GM21526 (cell line): ENCODE data around the gene C12orf60.

Experiments
- ATAC-seq: cut with Tn5 transposase; IDR thresholded peaks from one replicate; pipeline ENCODE4 v1.9.1; 2021; ENCODE audit warnings: moderate library complexity; ENCODE audit not compliant: unreplicated experiment, low FRiP score

Gene C12orf60

DNA sequence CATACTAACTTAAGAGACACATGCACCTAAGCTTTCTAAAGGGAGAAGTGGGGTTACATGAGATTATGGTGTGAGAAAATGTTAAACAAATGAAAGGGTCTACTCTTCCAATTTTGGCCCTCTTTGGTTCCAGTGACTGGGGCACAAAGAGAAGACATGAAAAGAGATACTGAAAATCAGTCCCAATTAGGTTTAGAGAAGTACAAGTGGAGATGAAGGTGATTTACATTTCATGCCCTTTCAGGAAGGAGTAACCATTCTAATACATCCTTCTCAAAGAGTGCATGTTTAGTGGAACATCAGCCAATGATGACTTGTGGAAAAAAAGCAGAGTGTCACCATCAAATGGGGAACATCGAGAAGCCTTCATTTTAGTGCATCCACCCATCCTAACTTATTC lies 67.8 kb downstream of the C12orf60 start:
- ATAC-seq, result no peak

DNA sequence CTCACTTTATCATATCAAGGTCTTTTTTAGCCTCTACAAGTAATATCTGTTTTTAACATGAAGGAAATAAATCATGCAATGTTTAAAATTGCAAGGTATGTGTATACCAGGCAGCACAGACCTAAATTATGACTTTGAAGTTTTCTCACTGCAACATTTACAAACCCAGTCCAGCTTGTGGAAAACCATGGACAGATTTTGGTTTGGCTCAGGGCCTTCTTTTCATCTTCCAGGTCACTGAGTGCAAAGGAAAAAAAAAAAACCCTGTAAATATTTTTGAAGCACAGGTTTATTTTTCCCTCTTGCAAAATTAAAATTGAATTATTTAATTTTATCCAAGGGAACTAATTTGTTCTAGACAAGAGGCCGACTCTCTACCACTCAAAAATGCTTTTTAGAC lies 68.4 kb downstream of the C12orf60 start:
- ATAC-seq, result no peak

DNA sequence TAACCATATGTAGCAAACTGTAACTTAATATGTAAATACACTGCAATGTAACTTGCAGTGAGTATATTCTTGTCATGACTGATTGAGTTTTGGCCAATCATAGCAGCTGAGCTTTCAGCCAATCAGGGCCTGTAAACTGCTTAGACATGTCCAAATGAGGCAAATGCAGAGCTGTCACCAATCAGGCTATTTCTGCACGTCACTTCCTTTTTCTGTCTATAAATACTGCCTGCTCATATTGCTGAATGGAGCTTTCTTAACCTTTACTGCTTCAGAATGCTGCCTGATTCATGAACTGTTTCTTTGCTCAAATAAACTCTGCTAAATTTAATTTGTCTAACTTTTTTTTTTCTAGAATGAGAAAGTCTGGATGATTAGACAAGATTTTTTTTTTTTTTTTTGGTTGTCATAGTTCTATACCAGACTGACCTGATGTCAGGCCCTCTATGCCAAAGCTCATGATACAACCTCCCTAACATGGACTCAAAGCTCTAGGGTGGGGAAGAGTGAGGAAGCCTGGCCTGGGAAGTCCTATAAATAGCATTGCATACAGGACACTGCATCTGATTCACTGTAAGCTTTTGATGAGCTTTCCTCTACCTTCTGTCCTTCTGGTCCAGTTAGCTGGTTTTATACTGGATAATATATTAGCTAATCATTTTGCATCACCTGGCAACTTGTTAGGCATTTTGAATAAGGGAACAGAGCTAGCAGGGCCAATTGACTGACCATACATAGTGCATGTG lies 70.1 kb downstream of the C12orf60 start:
- ATAC-seq, result no peak
